SH-SY5Y (cell line): ENCODE results near the gene AMBRA1.

ENCODE experiments used
- GATA2 ChIP-seq: IDR thresholded peaks from 2 replicates; pipeline ENCODE4 v1.6.1; 2011; ENCODE audit warnings: mild to moderate bottlenecking, low read depth, low read length
- GATA3 ChIP-seq: IDR thresholded peaks from 2 replicates; pipeline ENCODE4 v1.6.1; 2011; ENCODE audit warnings: low read depth, mild to moderate bottlenecking, low read length, moderate library complexity

Gene AMBRA1

GRCh38 chr11:46475051-46475925 is 118.5 kb downstream of the AMBRA1 start:
- TF ChIP-seq GATA3: no peak
- TF ChIP-seq GATA2: no peak

DNA sequence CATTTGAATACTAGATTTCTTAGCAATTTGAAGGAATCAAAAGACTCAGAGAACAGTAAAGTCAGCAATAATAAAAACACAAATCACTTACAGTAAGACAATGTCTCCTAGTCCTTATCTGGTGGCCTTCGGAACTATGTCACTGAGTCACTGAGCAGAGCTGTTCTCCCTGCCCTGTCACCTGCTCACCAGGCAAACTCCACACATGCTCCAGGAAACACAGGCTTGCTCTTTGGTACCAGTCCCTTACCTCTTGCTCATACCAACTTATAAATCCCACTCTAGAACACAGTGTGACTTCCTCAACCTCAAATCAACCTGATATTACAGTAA is 121.2 kb downstream of the AMBRA1 start:
- TF ChIP-seq GATA3: no peak
- TF ChIP-seq GATA2: no peak

DNA sequence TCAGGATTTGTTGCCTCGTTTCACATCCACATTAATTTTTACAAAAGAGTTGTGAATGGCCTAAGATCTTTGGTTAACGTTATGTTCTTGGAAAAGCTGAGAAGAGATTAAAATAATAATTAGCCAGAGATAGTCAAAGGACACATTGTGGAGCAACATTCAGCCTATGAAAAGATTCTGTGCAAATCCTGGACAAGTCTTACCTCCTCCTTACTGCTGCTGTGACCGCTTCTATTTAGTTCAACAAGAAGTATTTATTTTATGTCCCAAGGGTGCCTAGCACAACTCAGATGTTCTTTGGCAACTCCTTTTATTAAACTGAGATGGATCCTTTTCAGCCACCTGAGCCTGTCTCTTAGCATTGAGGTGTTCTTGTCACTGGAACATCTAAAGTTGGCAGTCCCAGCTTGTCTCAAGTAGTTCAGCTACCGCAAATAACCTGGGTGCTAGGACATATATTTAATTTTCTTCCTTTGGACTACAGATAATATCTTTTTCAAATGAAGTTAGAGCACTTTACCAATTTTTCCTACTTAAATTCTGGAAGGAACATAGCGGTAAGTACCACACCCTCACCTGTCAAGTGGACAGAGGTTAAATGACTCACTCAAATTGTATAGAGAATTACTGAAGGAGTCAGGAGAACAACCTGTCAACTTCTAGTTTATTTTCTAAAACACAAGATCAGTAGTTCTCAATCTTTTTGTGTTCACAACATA is 121.7 kb downstream of the AMBRA1 start:
- TF ChIP-seq GATA2 (no peak), GATA3 (no peak)

DNA sequence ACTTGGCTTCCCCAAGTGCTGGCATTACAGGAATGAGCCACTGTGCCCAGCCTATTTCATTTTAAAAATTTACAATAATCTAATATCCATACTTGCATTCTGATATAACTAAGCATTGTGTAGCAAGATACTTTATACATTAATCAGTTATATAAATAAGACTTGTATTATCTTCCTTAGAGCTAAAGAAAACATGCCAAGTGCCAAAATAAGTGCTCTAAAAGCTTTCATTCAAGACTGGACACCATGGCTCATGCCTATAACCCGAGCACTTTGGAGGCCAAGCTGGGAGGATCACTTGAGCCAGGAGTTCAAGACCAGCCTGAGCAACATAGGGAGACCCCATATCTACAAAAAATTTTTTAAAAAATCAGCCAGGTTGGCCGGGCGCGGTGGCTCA is 123.9 kb downstream of the AMBRA1 start:
- TF ChIP-seq GATA2 (no peak), GATA3 (no peak)

GRCh38 chr11:46465683-46466082 is 128.1 kb downstream of the AMBRA1 start:
- no peak for TF ChIP-seq GATA2
- no peak for TF ChIP-seq GATA3

DNA sequence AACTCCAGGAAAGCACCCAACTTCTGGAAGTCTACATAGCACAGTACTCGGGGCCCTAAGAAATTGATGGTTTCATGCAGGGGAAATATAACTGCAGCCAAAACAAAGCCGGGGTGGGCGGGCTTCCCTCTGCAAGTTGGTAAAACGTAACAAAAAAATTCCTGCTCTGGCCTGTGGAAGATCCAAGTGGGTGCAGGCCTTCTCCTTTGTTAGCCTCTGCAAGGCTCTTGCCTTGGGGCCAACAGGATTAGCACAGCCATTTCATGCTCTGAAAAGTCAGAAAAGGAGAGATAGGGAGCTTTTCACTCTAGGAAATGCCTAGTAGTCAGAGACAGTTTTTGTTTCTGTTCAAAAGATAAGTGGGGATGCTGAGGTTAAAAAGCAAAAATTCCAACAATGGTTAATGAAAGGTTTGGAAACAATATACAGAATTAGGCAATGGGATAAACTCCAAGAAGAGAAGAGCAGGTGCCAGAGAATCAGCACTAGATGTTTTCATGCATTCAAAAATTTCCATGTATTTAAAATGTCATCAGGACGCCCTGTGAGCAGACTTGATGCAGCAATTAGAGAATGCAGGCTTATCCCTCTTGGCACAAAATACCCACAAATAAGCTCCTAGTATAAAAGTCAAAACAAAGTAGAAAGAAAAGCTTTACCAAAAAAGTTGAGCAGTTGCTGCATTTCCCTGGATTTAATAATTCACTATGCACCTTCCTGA is 130.0 kb downstream of the AMBRA1 start:
- TF ChIP-seq GATA2: no peak
- no peak for TF ChIP-seq GATA3

DNA sequence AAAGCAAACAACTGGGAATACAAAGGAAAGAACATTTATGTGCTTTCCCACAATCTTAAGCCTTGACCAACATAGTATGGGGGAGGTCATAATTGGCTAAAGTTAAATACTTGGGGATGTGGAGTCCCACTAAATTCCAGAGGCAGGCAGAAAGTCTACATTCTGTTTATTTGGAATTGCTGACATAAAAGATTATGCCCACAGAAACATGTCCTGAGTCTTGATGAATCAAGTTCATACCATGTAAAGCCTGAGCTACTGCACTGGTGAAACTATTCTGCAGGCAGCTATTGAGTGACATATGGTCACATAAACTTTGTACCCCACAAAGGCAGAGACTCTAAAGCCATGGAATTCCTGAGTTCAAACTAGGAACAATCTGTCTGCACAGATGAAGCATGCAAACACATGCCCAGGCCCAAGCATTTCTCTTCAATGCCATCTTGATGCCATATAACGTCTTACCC is 132.3 kb downstream of the AMBRA1 start:
- TF ChIP-seq GATA3 (no peak), GATA2 (no peak)

- no peak for TF ChIP-seq GATA3
- TF ChIP-seq GATA2: no peak
Observed at GRCh38 chr11:46458491-46458890, 135.3 kb downstream of the AMBRA1 start.

DNA sequence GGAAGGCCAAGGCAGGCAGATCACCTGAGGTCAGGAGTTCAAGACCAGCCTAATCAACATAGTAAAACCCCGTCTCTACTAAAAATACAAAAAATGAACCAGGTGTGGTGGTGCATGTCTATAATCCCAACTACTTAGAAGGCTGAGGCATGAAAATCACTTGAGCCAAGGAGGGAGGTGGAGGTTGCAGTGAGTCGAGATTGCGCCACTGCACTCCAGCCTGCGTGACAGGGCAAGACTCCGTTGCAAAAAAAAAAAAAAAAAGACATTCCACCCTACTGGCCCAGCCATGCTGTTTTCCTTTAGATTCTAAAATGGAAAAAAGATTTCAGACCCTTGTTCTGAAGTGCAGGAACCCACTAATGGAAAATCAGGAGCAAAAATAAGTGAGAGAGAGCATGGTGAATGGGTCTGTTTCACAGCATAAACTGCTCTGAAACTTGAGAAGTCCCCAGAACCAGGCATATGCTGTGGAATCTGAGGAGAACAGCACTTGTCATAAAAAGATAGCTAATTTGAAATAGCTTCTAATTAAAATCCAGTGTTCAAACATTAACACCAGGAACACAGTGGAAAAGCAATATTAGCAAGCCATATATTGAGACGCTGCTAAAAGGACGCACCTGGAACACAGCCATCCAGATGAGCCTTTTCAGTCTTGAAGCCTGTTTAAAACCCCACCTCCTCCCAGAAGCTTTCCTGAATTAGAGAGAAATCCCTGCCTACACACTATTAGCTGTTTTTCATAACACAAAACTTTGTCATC is 136.0 kb downstream of the AMBRA1 start:
- no peak for TF ChIP-seq GATA3
- no peak for TF ChIP-seq GATA2

GRCh38 chr11:46457021-46457420 is 136.8 kb downstream of the AMBRA1 start:
- TF ChIP-seq GATA3 (no peak), GATA2 (no peak)

- TF ChIP-seq GATA3 (no peak), GATA2 (no peak)
Observed at GRCh38 chr11:46456269-46457001, 137.4 kb downstream of the AMBRA1 start.

DNA sequence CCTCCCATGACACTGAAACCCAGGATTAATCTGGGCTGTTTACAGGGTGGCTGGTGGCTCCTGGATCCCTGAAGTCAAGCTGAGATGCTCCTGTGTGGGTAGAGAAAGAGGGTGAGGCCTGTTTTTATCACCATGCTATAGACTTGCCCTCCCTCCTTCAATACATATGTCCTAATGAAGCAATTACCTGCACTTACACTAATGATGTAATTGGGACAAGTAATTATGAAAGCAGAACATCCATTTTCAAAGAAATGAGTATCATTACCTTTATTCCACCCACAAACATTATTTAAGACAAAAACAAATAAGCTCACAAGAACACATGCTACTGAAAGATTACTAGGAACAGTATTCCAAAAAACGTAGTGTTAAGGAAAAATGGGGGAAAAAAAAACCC is 138.0 kb downstream of the AMBRA1 start:
- TF ChIP-seq GATA3 (no peak), GATA2 (no peak)

DNA sequence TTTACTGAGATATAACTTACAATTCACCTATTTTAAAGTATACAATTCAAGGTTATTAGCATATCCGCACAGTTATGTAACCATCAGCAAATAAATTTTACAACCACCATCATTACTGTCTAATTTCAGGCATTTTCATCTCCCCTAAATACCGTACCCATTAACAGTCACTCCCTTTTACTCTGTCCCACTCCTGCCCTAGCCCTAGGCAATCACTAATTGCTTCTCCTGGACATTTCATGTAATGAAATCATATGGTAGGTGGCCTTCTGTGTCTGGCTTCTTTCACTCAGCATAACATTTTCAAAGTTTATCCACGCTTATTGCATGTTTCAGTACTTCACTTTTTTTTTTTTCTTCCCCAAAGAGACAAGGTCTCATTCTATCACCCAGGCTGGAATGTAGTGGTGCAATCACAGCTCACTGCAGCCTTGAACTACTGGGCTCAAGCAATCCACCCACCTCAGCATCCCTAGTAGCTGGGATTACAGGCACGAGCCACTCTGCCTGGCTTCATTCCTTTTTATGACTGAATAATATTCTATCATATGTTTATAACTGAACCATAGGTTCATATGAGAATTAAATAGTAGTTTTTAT is 140.8 kb downstream of the AMBRA1 start:
- no peak for TF ChIP-seq GATA2
- no peak for TF ChIP-seq GATA3
